ENCODE data around the gene EHMT1. TPM values are rescaled to one million over a fixed set of nuclear protein-coding genes. Genes with fewer than 3 reads are reported as not detected.

EHMT1 gene
- total and polyA plus RNA-seq, 10 of the 15 experiments (the other 5 are each of a cell fraction or from before 2014, with no cell fraction given): 2.9 to 100 (median 48.1) TPM

DNA sequence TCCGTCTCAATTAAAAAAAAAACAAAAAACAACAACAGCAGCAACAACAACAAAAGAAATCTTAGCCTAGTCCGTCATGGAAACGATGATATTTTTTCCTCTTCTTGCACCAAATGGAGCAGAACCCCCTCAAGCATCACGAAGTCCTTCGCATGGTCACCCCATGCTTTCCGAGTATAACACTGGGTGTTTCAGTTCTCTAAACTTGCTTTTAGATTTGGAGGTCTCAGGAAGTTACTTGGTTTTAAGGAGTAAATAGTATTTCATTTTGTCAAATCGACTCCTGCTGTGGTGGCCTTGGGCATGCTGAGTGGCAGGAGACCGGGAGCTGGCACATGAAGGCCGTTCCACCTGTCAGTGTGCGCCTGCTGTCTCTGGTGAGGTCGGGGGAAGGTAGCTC lies 140.3 kb downstream of the EHMT1 start (continued):
- TF ChIP-seq, protein P1, sequence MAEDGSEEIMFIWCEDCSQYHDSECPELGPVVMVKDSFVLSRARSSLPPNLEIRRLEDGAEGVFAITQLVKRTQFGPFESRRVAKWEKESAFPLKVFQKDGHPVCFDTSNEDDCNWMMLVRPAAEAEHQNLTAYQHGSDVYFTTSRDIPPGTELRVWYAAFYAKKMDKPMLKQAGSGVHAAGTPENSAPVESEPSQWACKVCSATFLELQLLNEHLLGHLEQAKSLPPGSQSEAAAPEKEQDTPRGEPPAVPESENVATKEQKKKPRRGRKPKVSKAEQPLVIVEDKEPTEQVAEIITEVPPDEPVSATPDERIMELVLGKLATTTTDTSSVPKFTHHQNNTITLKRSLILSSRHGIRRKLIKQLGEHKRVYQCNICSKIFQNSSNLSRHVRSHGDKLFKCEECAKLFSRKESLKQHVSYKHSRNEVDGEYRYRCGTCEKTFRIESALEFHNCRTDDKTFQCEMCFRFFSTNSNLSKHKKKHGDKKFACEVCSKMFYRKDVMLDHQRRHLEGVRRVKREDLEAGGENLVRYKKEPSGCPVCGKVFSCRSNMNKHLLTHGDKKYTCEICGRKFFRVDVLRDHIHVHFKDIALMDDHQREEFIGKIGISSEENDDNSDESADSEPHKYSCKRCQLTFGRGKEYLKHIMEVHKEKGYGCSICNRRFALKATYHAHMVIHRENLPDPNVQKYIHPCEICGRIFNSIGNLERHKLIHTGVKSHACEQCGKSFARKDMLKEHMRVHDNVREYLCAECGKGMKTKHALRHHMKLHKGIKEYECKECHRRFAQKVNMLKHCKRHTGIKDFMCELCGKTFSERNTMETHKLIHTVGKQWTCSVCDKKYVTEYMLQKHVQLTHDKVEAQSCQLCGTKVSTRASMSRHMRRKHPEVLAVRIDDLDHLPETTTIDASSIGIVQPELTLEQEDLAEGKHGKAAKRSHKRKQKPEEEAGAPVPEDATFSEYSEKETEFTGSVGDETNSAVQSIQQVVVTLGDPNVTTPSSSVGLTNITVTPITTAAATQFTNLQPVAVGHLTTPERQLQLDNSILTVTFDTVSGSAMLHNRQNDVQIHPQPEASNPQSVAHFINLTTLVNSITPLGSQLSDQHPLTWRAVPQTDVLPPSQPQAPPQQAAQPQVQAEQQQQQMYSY (CRISPR knock-in tag; IDR thresholded peaks at IDR 0.05): no peak
- no peak for TF ChIP-seq CHD1 (IDR thresholded peaks at IDR 0.05; ENCODE audit: low read depth, low read length)
- TF ChIP-seq, protein P2, sequence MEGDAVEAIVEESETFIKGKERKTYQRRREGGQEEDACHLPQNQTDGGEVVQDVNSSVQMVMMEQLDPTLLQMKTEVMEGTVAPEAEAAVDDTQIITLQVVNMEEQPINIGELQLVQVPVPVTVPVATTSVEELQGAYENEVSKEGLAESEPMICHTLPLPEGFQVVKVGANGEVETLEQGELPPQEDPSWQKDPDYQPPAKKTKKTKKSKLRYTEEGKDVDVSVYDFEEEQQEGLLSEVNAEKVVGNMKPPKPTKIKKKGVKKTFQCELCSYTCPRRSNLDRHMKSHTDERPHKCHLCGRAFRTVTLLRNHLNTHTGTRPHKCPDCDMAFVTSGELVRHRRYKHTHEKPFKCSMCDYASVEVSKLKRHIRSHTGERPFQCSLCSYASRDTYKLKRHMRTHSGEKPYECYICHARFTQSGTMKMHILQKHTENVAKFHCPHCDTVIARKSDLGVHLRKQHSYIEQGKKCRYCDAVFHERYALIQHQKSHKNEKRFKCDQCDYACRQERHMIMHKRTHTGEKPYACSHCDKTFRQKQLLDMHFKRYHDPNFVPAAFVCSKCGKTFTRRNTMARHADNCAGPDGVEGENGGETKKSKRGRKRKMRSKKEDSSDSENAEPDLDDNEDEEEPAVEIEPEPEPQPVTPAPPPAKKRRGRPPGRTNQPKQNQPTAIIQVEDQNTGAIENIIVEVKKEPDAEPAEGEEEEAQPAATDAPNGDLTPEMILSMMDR (IDR thresholded peaks at IDR 0.05 in 2 of 3, conservative IDR thresholded peaks at IDR 0.05 in 1 of 3; ENCODE audit: control insufficient read depth in 2 of 3, extremely low read depth in 1 of 3, insufficient read depth in 1 of 3, low read depth in 3 of 3, low read length in 3 of 3): no peak
- 0 out of 2 replicates have a peak, but pooled peaks have one; percentile 65 for TF ChIP-seq MTA3 (IDR thresholded peaks at IDR 0.05; ENCODE audit: borderline replicate concordance, low read length)
- no peak for TF ChIP-seq TCF12 (IDR thresholded peaks at IDR 0.05; ENCODE audit: low read depth, low read length)
- TF ChIP-seq POLR2A (IDR thresholded peaks at IDR 0.05; ENCODE audit: low read depth, low read length): no peak
- TF ChIP-seq, protein P3, sequence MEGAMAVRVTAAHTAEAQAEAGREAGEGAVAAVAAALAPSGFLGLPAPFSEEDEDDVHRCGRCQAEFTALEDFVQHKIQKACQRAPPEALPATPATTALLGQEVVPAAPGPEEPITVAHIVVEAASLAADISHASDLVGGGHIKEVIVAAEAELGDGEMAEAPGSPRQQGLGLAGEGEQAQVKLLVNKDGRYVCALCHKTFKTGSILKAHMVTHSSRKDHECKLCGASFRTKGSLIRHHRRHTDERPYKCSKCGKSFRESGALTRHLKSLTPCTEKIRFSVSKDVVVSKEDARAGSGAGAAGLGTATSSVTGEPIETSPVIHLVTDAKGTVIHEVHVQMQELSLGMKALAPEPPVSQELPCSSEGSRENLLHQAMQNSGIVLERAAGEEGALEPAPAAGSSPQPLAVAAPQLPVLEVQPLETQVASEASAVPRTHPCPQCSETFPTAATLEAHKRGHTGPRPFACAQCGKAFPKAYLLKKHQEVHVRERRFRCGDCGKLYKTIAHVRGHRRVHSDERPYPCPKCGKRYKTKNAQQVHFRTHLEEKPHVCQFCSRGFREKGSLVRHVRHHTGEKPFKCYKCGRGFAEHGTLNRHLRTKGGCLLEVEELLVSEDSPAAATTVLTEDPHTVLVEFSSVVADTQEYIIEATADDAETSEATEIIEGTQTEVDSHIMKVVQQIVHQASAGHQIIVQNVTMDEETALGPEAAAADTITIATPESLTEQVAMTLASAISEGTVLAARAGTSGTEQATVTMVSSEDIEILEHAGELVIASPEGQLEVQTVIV (IDR thresholded peaks at IDR 0.05; ENCODE audit: borderline replicate concordance, partially characterized antibody): no peak
- peak; percentile 18 for TF ChIP-seq MEF2B (IDR thresholded peaks at IDR 0.05; ENCODE audit: partially characterized antibody, poor library complexity, severe bottlenecking)
- TF ChIP-seq, protein P4, sequence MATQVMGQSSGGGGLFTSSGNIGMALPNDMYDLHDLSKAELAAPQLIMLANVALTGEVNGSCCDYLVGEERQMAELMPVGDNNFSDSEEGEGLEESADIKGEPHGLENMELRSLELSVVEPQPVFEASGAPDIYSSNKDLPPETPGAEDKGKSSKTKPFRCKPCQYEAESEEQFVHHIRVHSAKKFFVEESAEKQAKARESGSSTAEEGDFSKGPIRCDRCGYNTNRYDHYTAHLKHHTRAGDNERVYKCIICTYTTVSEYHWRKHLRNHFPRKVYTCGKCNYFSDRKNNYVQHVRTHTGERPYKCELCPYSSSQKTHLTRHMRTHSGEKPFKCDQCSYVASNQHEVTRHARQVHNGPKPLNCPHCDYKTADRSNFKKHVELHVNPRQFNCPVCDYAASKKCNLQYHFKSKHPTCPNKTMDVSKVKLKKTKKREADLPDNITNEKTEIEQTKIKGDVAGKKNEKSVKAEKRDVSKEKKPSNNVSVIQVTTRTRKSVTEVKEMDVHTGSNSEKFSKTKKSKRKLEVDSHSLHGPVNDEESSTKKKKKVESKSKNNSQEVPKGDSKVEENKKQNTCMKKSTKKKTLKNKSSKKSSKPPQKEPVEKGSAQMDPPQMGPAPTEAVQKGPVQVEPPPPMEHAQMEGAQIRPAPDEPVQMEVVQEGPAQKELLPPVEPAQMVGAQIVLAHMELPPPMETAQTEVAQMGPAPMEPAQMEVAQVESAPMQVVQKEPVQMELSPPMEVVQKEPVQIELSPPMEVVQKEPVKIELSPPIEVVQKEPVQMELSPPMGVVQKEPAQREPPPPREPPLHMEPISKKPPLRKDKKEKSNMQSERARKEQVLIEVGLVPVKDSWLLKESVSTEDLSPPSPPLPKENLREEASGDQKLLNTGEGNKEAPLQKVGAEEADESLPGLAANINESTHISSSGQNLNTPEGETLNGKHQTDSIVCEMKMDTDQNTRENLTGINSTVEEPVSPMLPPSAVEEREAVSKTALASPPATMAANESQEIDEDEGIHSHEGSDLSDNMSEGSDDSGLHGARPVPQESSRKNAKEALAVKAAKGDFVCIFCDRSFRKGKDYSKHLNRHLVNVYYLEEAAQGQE (IDR thresholded peaks at IDR 0.05; ENCODE audit: low read depth, low read length): no peak
- no peak; the same call in 1 of the 2 replicates for TF ChIP-seq DPF2 (IDR thresholded peaks at IDR 0.05)
- TF ChIP-seq, protein P5, sequence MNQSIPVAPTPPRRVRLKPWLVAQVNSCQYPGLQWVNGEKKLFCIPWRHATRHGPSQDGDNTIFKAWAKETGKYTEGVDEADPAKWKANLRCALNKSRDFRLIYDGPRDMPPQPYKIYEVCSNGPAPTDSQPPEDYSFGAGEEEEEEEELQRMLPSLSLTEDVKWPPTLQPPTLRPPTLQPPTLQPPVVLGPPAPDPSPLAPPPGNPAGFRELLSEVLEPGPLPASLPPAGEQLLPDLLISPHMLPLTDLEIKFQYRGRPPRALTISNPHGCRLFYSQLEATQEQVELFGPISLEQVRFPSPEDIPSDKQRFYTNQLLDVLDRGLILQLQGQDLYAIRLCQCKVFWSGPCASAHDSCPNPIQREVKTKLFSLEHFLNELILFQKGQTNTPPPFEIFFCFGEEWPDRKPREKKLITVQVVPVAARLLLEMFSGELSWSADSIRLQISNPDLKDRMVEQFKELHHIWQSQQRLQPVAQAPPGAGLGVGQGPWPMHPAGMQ (IDR thresholded peaks at IDR 0.05; ENCODE audit: borderline replicate concordance): no peak
- TF ChIP-seq ZNF622 (IDR thresholded peaks at IDR 0.05): no peak
- TF ChIP-seq, protein P6, sequence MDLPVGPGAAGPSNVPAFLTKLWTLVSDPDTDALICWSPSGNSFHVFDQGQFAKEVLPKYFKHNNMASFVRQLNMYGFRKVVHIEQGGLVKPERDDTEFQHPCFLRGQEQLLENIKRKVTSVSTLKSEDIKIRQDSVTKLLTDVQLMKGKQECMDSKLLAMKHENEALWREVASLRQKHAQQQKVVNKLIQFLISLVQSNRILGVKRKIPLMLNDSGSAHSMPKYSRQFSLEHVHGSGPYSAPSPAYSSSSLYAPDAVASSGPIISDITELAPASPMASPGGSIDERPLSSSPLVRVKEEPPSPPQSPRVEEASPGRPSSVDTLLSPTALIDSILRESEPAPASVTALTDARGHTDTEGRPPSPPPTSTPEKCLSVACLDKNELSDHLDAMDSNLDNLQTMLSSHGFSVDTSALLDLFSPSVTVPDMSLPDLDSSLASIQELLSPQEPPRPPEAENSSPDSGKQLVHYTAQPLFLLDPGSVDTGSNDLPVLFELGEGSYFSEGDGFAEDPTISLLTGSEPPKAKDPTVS (IDR thresholded peaks at IDR 0.05; ENCODE audit: low read depth, low read length): no peak
- no peak for TF ChIP-seq WRNIP1 (IDR thresholded peaks at IDR 0.05; ENCODE audit: borderline replicate concordance, low read depth, low read length)
- TF ChIP-seq MYB (IDR thresholded peaks at IDR 0.05; ENCODE audit: borderline replicate concordance, low read depth, low read length): no peak
- no peak for TF ChIP-seq YBX1 (IDR thresholded peaks at IDR 0.05)

Measured in GM12878 (cell line).